ENCODE measurements around the gene CATSPERZ.

Gene CATSPERZ

GRCh38 chr11:64337538-64338249 lies 37.5 kb downstream of the CATSPERZ start:
- H3K4me3 ChIP-seq (ENCODE audit: low read depth, low read length): no peak overlapping the region

- no peak overlapping the region for H3K4me3 ChIP-seq (ENCODE audit: low read depth, low read length)
Observed at GRCh38 chr11:64338716-64339115, 38.6 kb downstream of the CATSPERZ start.

GRCh38 chr11:64339286-64339685 lies 39.1 kb downstream of the CATSPERZ start:
- no peak overlapping the region for H3K4me3 ChIP-seq (ENCODE audit: low read depth, low read length)

- peak within 1 kb of the TSS; percentile 50 for H3K4me3 ChIP-seq (ENCODE audit: low read depth, low read length)
Observed at GRCh38 chr11:64339754-64340408, 39.7 kb downstream of the CATSPERZ start, which contains the start of gene CCDC88B. Gene CCDC88B, plus strand, starts transcription at chr11:64340204. Its CDS starts 63 bp downstream, at chr11:64340267.

- H3K4me3 ChIP-seq (ENCODE audit: low read depth, low read length): peak overlapping the region; percentile 50
Observed at GRCh38 chr11:64340671-64341335, 40.6 kb downstream of the CATSPERZ start.

- no peak overlapping the region for H3K4me3 ChIP-seq (ENCODE audit: low read depth, low read length)
Observed at GRCh38 chr11:64341429-64341828, 41.3 kb downstream of the CATSPERZ start.

- H3K4me3 ChIP-seq (ENCODE audit: low read depth, low read length): no peak overlapping the region
Observed at GRCh38 chr11:64341851-64342791, 42.0 kb downstream of the CATSPERZ start.

- H3K4me3 ChIP-seq (ENCODE audit: low read depth, low read length): no peak overlapping the region
Observed at GRCh38 chr11:64342869-64343745, 42.9 kb downstream of the CATSPERZ start.

GRCh38 chr11:64343767-64344559 lies 43.8 kb downstream of the CATSPERZ start:
- no peak overlapping the region for H3K4me3 ChIP-seq (ENCODE audit: low read depth, low read length)

GRCh38 chr11:64344787-64345186 lies 44.6 kb downstream of the CATSPERZ start:
- no peak overlapping the region for H3K4me3 ChIP-seq (ENCODE audit: low read depth, low read length)

- no peak overlapping the region for H3K4me3 ChIP-seq (ENCODE audit: low read depth, low read length)
Observed at GRCh38 chr11:64347193-64347867, 47.2 kb downstream of the CATSPERZ start.

- H3K4me3 ChIP-seq (ENCODE audit: low read depth, low read length): no peak overlapping the region
Observed at GRCh38 chr11:64348383-64349024, 48.3 kb downstream of the CATSPERZ start.

- H3K4me3 ChIP-seq (ENCODE audit: low read depth, low read length): no peak overlapping the region
Observed at GRCh38 chr11:64349025-64349387, 48.8 kb downstream of the CATSPERZ start.

- H3K4me3 ChIP-seq (ENCODE audit: low read depth, low read length): no peak overlapping the region
Observed at GRCh38 chr11:64349404-64349803, 49.2 kb downstream of the CATSPERZ start.

- H3K4me3 ChIP-seq (ENCODE audit: low read depth, low read length): no peak overlapping the region
Observed at GRCh38 chr11:64351136-64351631, 51.0 kb downstream of the CATSPERZ start.

- no peak overlapping the region for H3K4me3 ChIP-seq (ENCODE audit: low read depth, low read length)
Observed at GRCh38 chr11:64352099-64352994, 52.2 kb downstream of the CATSPERZ start.

All from iPS-11a (cell line).